ENCODE results near the gene PIAS2.
"Not testable (repeated sequence)": the region's sequence is repeated elsewhere in the genome, so short reads cannot be mapped to it uniquely, and the experiment has no call there.

PIAS2 gene, protein sequence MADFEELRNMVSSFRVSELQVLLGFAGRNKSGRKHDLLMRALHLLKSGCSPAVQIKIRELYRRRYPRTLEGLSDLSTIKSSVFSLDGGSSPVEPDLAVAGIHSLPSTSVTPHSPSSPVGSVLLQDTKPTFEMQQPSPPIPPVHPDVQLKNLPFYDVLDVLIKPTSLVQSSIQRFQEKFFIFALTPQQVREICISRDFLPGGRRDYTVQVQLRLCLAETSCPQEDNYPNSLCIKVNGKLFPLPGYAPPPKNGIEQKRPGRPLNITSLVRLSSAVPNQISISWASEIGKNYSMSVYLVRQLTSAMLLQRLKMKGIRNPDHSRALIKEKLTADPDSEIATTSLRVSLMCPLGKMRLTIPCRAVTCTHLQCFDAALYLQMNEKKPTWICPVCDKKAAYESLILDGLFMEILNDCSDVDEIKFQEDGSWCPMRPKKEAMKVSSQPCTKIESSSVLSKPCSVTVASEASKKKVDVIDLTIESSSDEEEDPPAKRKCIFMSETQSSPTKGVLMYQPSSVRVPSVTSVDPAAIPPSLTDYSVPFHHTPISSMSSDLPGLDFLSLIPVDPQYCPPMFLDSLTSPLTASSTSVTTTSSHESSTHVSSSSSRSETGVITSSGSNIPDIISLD

DNA sequence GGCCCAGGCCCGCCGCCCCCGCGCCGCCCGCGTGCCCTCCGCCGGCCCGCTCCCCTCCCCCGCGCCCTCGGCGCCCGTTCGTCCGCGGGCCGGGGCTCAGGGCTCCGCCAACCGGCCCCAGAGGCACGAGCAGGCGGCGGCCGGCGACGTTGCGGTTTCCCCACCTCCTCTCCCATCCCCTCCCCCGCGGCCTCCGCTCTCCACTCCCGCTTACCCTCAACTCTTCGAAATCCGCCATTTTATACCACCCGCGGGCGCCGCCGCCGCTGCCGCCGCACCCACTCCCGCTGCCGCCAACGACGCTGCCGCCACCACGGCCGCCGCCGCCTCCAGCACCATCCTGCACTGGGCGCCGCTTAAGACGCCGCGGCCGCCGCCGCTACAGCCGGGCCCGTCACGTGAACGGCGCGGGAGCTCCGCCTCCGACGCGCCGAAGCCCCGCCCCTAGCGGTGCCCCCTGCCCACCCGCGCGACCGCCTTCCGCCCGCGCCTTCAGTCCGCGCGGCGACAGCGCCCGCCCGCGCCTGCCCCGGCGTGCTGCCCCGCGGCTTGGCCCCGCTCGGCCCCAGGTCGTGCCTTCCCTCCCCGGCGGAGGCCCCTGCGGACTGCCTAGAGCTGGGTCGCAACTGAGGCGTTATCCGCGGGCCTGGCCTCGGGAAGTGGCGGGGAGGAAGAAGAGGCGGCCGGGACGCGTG is at the start of gene PIAS2, which contains the start of gene KATNAL2:
Gene PIAS2, minus strand, starts transcription at position 400 of the 695 bp plus-strand sequence. Its CDS starts 162 bp downstream, at position 238.
Gene KATNAL2, plus strand, starts transcription at position 495 of the 695 bp plus-strand sequence. CDS start 29,271 bp downstream, outside the sequence.
- DNase-seq (ENCODE audit: low read depth), result peak; percentile 68

DNA sequence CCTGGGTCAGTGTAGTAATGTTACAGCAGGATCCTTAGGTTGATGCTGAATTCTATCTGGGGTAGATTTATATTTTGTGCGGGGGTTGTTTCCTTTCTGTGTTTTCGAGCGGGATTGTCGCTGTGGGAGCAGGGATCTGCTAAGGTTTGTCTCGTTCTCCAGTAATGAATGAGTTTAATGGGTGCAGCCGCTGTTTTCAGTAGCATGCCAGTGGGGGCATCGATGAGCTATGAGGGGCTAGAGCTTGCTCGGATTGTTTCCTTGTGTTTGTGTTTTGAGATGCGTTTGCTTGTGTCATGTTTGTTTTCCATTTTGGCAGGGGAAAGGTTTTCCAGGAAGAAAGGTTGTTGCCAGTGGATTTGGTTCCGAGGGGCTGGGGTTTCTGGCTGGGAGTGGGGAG is 49.0 kb upstream of the PIAS2 start:
- DNase-seq (ENCODE audit: low read depth), result not testable (repeated sequence)

DNA sequence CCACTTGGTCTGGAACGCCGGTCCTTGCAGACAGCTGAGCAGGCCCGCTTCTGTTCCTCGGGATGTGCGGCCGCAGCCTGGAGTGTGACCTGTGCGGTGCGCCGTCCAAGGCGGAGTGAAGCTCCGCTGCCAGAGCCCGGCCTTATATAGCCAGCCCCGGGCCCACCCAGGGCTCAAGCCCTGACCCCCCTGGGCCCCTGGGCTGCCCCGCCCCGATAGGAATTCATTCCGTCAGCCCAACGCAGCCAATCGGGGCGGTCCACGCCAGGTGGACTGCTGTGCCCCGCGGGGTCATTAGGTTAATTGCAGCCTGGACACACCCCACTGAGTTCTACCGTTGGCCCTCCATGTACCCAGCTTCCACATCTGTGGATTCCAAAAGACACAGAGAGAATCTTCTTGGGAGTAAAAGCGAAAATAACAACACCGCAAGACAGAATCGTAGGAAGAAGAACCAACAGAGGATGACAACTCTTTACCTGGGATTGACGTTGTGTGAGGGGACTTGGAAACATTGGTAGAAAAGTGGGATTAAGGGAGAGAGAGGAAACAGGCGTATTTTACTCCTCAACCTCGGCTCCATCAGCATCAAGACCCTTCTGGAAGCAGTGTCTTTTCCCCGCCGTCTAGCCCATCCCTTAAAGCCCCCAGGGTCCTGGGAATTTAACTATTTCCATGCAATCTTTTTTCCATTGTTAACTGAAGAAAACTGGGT is 47.4 kb upstream of the PIAS2 start:
- not testable (repeated sequence) for DNase-seq (ENCODE audit: low read depth)

DNA sequence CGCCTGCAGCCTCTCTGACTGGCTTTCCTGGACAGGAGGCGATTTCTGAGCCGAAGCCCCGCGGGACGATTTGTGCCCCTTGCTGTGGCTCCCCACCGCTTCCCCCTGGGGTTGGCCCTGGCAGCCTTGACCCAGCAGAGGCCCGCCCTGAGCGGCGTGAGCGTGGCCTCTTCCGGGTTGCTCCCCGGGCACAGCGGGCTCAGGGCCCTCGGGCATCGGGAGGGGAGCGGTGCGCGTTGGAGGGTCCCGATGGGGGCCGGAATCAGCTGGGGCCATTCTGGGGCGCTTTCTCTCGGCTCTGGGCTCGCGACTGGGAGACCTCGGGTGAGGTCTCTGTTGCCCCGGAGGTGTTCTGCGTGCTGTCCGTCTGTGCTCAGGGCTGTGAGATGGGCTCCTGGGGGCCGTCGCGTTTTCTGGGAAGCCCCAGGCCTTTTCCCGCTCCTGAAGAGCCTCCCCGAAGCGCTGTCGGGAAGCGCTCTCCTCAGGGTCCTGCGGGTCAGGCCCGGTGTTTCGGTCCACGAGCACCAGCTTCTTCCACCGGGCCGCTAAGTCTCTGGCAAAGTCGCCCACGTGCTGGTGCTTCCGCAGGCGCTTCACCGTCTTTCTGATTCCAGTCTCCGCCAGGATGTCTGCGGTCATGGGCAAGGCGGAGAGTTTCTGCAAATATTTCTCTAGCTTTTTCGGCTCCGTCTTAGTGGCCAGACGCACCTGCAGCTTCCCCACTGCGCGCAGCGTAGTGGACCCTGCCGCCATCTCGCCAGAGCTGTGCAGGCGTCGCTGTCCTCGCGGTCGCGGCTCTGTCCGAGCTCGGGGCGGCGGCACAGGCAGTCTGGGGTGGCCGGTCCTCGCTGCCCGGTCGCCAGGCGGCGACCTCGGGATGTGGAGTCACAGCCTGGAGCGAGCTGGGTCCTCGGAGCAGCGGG is 46.6 kb upstream of the PIAS2 start:
- not testable (repeated sequence) for DNase-seq (ENCODE audit: low read depth)

DNA sequence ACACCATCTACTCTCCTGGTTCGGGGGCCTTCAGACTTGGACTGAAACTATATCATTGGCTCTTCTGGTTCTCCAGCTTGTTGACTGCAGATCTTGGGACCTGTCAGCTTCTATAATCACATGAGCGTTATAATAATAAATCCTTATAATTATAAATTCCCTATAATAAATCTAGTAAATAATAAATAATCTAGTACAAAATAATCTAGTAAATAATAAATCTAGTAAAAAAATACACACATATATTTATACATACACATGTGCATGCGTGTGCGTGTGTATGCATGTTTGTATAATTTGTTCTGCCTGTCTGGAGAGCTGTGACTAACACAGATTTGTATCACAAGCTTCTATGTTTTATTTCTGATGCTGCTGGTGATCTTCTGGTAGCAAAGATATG is 40.9 kb upstream of the PIAS2 start:
- no peak for DNase-seq (ENCODE audit: low read depth)

DNA sequence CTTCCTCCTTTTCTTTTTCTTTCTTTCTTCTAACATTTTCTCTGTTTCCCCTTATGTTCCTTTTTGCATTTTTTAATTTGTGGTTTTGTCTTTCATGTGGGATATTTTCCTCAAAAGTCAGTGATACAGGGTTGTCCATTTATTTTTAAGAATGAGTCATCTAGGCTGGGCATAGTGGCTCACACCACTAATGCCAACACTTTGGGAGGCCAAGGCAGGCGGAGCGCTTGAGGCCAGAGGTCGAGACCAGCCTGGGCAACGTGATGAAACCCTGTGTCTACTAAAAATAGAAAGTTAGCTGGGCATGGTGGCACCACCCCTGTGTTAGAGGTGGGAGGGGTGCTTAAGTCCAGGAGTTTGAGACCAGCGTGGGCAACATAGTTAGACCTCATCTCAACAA is 35.9 kb upstream of the PIAS2 start:
- no peak for DNase-seq (ENCODE audit: low read depth)

GRCh38 chr18:46950064-46950656 is 32.9 kb upstream of the PIAS2 start:
- DNase-seq (ENCODE audit: low read depth), result no peak

DNA sequence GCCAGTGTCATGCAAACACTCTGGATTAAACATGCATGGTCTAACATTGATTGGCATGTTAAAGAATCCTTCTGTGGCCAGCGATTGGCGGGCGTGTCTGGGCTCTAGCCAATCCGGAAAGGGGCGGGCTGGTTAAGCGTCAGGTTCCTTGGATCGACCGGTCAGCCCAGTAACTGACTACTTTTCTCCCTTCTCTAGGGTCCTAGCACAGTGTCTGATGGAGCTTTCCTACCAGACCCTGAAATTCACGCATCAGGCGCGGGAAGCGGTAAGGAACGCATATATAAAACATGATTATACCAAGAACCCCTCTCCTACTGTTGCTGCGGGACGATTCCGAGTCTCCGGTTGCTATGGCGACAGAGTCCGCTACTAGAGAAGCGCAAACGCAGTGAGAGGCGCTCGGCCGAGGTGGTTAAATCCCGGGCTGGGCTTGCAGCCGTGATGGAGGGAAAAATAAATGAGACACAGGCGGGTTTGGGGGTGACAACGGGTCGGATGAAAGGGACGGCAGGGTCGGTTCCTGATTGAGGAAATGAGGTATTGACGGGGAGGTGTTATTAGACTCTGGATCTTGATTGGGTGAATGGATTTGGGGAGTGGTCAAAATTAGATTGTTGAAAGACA is 29.5 kb upstream of the PIAS2 start:
- DNase-seq (ENCODE audit: low read depth), result peak; percentile 3

DNA sequence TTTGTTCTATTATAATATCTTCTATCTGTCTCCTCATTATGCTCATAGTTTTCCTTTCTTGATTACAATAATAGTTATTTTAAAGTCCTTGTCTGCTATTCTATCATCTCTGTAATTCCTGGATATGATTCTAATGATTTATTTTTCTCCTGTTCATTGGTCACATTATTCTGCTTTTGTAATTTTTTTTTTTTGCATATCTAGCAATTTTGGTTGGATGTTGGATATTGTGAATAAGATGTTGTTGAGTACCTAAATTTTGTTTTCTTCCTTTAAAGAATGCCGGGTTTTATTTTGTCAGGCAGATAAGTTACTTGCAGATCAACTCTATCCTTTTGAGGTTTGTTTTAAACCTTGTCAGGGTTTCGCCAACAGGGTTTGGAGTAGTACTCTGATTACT is 25.3 kb upstream of the PIAS2 start:
- no peak for DNase-seq (ENCODE audit: low read depth)

DNA sequence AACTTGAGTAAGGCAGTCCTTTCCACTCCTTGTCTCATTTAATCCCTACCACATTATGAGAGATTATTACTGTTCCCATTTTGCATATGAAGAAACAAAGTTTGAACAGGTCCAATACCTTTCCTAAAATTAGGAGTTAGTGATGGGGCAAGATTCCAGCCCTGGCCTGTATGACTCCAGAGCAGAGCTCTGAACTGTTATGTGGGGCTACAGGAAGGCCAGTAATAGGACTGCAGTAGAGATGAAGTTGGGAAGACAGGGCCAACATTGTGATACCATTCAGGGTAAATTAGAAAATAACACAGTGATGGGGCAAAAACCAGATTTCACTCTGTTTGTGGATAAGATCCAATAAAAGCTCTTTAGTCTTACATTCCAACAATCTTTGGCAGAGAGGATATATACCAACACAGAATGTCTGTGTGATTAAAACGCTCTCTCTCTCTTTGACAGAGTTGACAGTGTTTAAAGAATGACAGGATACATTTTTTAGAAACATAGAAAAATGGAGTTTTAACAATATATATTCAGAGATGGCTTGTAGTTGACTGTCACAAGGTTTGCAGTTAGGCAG is 22.8 kb upstream of the PIAS2 start:
- no peak for DNase-seq (ENCODE audit: low read depth)

DNA sequence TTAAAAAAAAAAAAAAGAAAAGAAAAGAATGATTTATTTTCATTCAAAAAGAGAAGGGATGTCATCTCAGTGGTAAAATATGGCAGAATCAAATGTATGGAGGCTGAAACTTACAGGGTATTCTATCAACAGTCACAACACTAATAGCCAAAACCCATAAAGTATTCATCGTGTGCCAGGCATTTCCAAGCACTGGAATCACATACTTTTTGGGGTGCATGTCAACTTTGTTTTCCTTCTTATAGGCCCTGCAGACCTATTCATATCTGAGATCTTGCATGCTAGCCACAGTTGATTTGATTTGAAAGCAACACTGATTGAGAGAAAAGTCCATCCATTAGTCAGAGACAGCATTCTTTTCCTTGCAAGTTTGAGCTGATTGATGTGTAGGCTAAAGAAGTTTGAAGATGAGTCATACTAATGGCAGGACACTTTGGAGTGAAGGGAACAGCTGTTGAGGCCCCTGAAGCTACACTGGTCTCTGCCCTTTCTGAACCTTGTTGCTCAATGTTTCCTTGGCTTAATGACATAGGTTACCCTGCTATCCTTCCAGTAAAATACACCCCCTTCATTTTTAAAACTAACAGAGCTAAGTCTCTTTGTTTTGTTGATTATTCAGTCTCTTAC is 22.1 kb upstream of the PIAS2 start:
- DNase-seq (ENCODE audit: low read depth), result no peak

DNA sequence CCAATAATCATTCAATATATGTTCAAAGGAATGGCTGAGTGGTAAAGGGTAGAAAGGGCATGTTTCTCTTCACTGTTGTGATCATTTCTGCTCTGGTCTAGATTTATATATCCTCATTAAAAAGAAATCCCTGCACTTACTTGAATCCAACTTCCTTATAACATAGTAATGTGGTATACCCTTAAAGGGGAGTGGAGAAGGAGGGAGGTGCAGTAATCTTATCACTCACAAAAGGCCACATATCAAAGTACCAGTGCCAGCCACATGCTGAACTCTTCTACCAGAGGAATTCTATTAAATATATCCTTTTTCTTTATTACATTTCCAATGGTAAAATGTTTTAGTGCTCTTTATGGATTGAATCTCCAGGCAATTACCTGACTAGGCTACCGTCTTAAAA is 3.3 kb upstream of the PIAS2 start:
- DNase-seq (ENCODE audit: low read depth), result no peak

- DNase-seq (ENCODE audit: low read depth), result no peak
These were observed 2.8 kb upstream of the PIAS2 start for GRCh38 chr18:46920067-46920466.

- DNase-seq (ENCODE audit: low read depth), result no peak
These were observed 695 bp upstream of the PIAS2 start for GRCh38 chr18:46917803-46918600.

DNA sequence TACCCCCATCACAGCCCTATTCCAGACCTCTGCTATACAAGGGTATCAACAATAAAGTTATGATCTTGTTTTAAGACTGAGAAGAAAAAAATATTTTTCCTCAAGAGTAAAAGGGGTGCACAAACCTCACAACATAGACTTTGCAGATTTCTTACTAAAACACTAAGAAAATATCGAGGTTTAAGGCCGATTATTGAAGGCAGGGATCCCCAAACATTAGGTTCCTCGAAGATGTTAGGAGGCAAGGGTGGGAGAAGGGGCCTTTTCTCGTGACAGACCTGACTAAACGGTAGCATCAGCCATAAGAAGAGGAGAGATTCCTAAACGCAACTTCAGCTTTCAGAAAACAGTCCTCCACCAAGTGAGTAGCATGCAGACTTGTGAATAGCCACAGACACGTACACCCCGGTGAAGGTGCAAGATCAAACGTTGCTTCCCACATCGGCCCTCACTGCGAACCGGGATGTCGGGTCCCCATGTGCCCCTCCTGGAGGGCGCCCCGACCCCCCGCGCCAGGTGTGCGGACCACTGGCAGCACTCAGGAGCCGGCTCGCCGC is 678 bp downstream of the PIAS2 start:
- DNase-seq (ENCODE audit: low read depth), result no peak

- DNase-seq (ENCODE audit: low read depth), result no peak
These were observed 1.3 kb downstream of the PIAS2 start for GRCh38 chr18:46915800-46916550.

DNA sequence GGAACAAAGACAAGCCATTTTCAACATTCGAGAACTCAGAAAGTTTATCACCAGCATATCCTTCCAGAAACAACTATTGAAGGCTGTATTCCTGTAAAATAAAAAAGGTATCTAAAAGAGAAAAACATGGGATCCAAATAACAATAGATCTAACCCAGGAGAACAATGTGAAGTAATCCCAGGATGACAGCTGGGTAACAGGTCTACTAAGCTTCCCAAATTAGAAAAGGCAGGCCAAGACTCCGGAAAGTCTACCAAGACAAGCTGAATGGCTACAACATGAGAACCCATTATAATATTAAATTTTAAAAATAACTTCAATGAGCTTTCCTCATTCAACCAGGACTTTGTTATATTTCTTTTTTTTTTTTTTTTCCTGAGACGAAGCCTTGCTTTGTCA is 6.5 kb downstream of the PIAS2 start:
- no peak for DNase-seq (ENCODE audit: low read depth)
